HepG2 (cell line): Measurements from ENCODE around the gene BICDL2. TPM values are rescaled to one million over a fixed set of nuclear protein-coding genes. Genes with fewer than 3 reads are reported as not detected.

Experiments used
- ATAC-seq: fragments of 200-7000 bp; cut with Tn5 transposase; 3 replicates; pipeline ENCODE4 v1.9.1; 2020; ENCODE audit warnings: mild to moderate bottlenecking, moderate library complexity
- BruUV-seq: library from RNA; stranded (reverse); fragments of 400-500 nt; replicated peaks from 2 replicates; lab custom pipeline; 2021; lab: Mats Ljungman, UMichigan
- CTCF ChIA-PET: fragments of 300-600 bp; formaldehyde crosslinking; extraction: SDS; loops from one replicate; lab custom pipeline; 2021; ENCODE audit warnings: low total read pairs, inconsistent platforms, low intra/inter-chr PET ratio; lab: Yijun Ruan, JAX
- POLR2A ChIA-PET: fragments of 350-600 bp; sonication (Branson Sonifier 250); formaldehyde crosslinking; loops from one replicate; lab custom pipeline; 2020; ENCODE audit warnings: antibody characterized with exemption, inconsistent platforms; lab: Yijun Ruan, JAX
- DNase-seq: peaks from one replicate; pipeline ENCODE4 v3.0.0-alpha.2; 2015; ENCODE audit warnings: low spot score
- FAIRE-seq: peaks from 3 replicates; lab custom pipeline; 2011; peaks lifted over from hg19 to GRCh38; lab: Jason Lieb, UNC
- H2AFZ ChIP-seq: one replicate; pipeline ENCODE4 v1.6.1; 2011; ENCODE audit warnings: low read length, inconsistent platforms
- H3K27ac ChIP-seq: fragments of 300-600 bp; 3 replicates; pipeline ENCODE4 v1.8.0; 2011; ENCODE audit warnings: mixed run types, mild to moderate bottlenecking, mixed read lengths, low read length, inconsistent platforms; ENCODE audit not compliant: insufficient read depth; ENCODE audit errors: extremely low read length
- H3K27me3 ChIP-seq, 2 experiments: fragments of 200-600 bp in 1 of 2; 2 replicates in 1 of 2; 3 replicates in 1 of 2; pipeline versions ENCODE4 v1.6.0 to v1.8.0; 2011; ENCODE audit warnings: low read length in 2 of 2, mild to moderate bottlenecking in 2 of 2, moderate library complexity in 2 of 2, inconsistent platforms in 1 of 2; ENCODE audit not compliant: insufficient read depth in 2 of 2, control insufficient read depth in 1 of 2
- H3K36me3 ChIP-seq, 2 experiments: fragments of 200-600 bp in 1 of 2; replicated peaks in 1 of 2; 2 replicates in 1 of 2; 3 replicates in 1 of 2; pipeline versions ENCODE4 v1.5.1 to v1.8.0; 2011; ENCODE audit warnings: low read length in 2 of 2, inconsistent platforms in 1 of 2; ENCODE audit not compliant: insufficient read depth in 2 of 2, control insufficient read depth in 1 of 2
- H3K4me1 ChIP-seq: 2 replicates; pipeline ENCODE4 v1.5.1; 2012; ENCODE audit warnings: low read length, inconsistent platforms; ENCODE audit not compliant: insufficient read depth
- H3K4me2 ChIP-seq: 2 replicates; pipeline ENCODE4 v1.6.0; 2011; ENCODE audit warnings: low read depth, low read length, inconsistent platforms
- H3K4me3 ChIP-seq, 3 experiments: fragments of 200-600 bp in 1 of 3; sonication (generic), shearing (Covaris generic) in 1 of 3; replicated peaks in 1 of 3; 2 replicates each; pipeline ENCODE4 v1.5.1; 2011 to 2016; ENCODE audit warnings: low read length in 3 of 3, inconsistent platforms in 2 of 3, low read depth in 2 of 3, mild to moderate bottlenecking in 2 of 3, control low read depth in 1 of 3, mixed read lengths in 1 of 3; ENCODE audit not compliant: insufficient read depth in 1 of 3
- H3K79me2 ChIP-seq: one replicate; pipeline ENCODE4 v1.6.1; 2011; ENCODE audit warnings: low read length, inconsistent platforms; ENCODE audit not compliant: insufficient read depth
- H3K9ac ChIP-seq: 2 replicates; pipeline ENCODE4 v1.6.0; 2011; ENCODE audit warnings: mild to moderate bottlenecking, low read depth, low read length, inconsistent platforms; ENCODE audit not compliant: insufficient read depth
- H3K9me3 ChIP-seq: 2 replicates; pipeline ENCODE4 v1.5.1; 2012; ENCODE audit warnings: mild to moderate bottlenecking, low read length
- H4K20me1 ChIP-seq: 2 replicates; pipeline ENCODE4 v1.6.0; 2011; ENCODE audit warnings: inconsistent platforms, mild to moderate bottlenecking, low read length, moderate library complexity; ENCODE audit not compliant: insufficient read depth
- CBFB ChIP-seq: sonication (generic); formaldehyde crosslinking; IDR thresholded peaks from 2 replicates; pipeline ENCODE4 v1.4.0; 2020; ENCODE audit warnings: missing genetic modification reagents
- CENPX ChIP-seq: sonication (generic); formaldehyde crosslinking; IDR thresholded peaks from 2 replicates; pipeline ENCODE4 v1.9.0; 2021; ENCODE audit warnings: mild to moderate bottlenecking, missing genetic modification reagents, moderate library complexity
- DNMT3B ChIP-seq: conservative IDR thresholded peaks from 2 replicates; pipeline ENCODE4 v1.6.1; 2016; ENCODE audit warnings: missing biosample characterization, control low read depth
- IRX3 ChIP-seq: sonication (generic); formaldehyde crosslinking; IDR thresholded peaks from 2 replicates; pipeline ENCODE4 v1.8.1; 2023; ENCODE audit warnings: mild to moderate bottlenecking, low read depth, missing genetic modification reagents, borderline replicate concordance
- POLR2AphosphoS5 ChIP-seq: IDR thresholded peaks from 2 replicates; pipeline ENCODE4 v1.6.1; 2012; ENCODE audit warnings: low read depth, low read length
- STAT6 ChIP-seq: sonication (generic); formaldehyde crosslinking; IDR thresholded peaks from 2 replicates; pipeline ENCODE4 v1.4.0; 2020; ENCODE audit warnings: missing genetic modification reagents, mild to moderate bottlenecking, borderline replicate concordance
- ZNF629 ChIP-seq: sonication (generic); formaldehyde crosslinking; conservative IDR thresholded peaks from 2 replicates; pipeline ENCODE4 v1.5.0; 2020; ENCODE audit warnings: missing genetic modification reagents
- WGBS: methylation state at CpG from one replicate; pipeline ENCODE4 v1.1.6; 2017; ENCODE audit warnings: low lambda C conversion rate; 5-methylcytosine and 5-hydroxymethylcytosine counted together
- in situ Hi-C: cut with HindIII; loops from 2 replicates; pipeline ENCODE4 v1.10.0; 2017; ENCODE audit warnings: low pct_unique_long_range_greater_than_20kb; ENCODE audit not compliant: extremely low pct_ligation_motif_present
- intact Hi-C: fragments of 100-400 bp; cut with micrococcal nuclease; formaldehyde crosslinking; loops from one replicate; pipeline ENCODE4 v1.10.0; 2022; ENCODE audit not compliant: unreplicated experiment
- polyA plus RNA-seq, 8 experiments: library from polyadenylated mRNA; depleted of rRNA in 3 of 8; stranded (reverse) in 7 of 8; unstranded in 1 of 8; fragments of >200 nt; fragmentation: Illumina TruSeq in 4 of 8; extraction: Trizol in 4 of 8; gene quantifications; 2 replicates each; pipeline versions ENCODE4 v1.2.1 to v1.2.3, GENCODE V29; 2011 to 2016; ENCODE audit warnings: low read depth in 4 of 8, missing spikeins in 1 of 8, mixed read lengths in 1 of 8; ENCODE audit not compliant: insufficient read depth in 1 of 8
- total RNA-seq, 5 experiments: library from RNA; depleted of rRNA; stranded (reverse); fragments of >200 nt; fragmentation: Illumina TruSeq; extraction: Trizol; gene quantifications; 2 replicates each; pipeline ENCODE4 v1.2.3, GENCODE V29; 2016; ENCODE audit warnings: low read depth in 1 of 5

BICDL2 gene
- total and polyA plus RNA-seq, 2 of the 13 experiments (the other 11 are each of a cell fraction or from before 2014, with no cell fraction given): 0.12 TPM; not detected in 1

- TF ChIP-seq CBFB (CRISPR knock-in tag) (no peak), IRX3 (CRISPR knock-in tag) (0 out of 2 replicates have a peak, but pooled peaks have one; percentile 51)
Observed at GRCh38 chr16:2983706-2984136, 53.0 kb downstream of the BICDL2 start (continued).

- WGBS: 46% methylated on average over 5 of the region's 5 CpGs
- H2AFZ ChIP-seq: no peak overlapping the region
- H3K27me3 ChIP-seq: peaks cover 8 to 30% of the 10 kb centered on the region in 2 experiments; a peak in 4 of 5 replicates
Observed at GRCh38 chr16:2982402-2982801, 54.3 kb downstream of the BICDL2 start.

More at GRCh38 chr16:2982402-2982801, 54.3 kb downstream of the BICDL2 start:
- Histone ChIP-seq H3K79me2 (peaks cover 8% of the 10 kb centered on the region), H3K9ac (no peak overlapping the region), H3K4me2 (no peak overlapping the region), H3K4me3 (no peak overlapping the region), H4K20me1 (no peaks in the 10 kb centered on the region), H3K4me1 (peaks cover 26% of the 10 kb centered on the region), H3K27ac (no peak overlapping the region), H3K36me3 (no peaks in the 10 kb centered on the region)
- intact Hi-C loops: loop anchor here (2.0 kb wide), 1 partner anchor 18 kb away; the partner anchor contains the start of gene KREMEN2
- POLR2A ChIA-PET: interaction anchor here (0.6 to 3.9 kb wide), 4 partner anchors 18 to 230 kb away, joined by 3 to 48 read pairs (median 17); partner anchors contain the start of genes HCFC1R1, KREMEN2, SRRM2 and THOC6
- no peak for FAIRE-seq
- no peak for ATAC-seq
- no TSS peak for BruUV-seq
- CTCF ChIA-PET: no interaction called here
- in situ Hi-C loops: no loop called here
- no peak for DNase-seq
- no peak for TF ChIP-seq CENPX (CRISPR knock-in tag)
- no peak for TF ChIP-seq POLR2AphosphoS5
- 0 out of 2 replicates have a peak, but pooled peaks have one; percentile 15 for TF ChIP-seq ZNF629 (CRISPR knock-in tag)
- no peak for TF ChIP-seq DNMT3B
- no peak for TF ChIP-seq STAT6 (CRISPR knock-in tag)
- TF ChIP-seq, all 625 proteins: peak for 1
- H3K9me3 ChIP-seq: no peaks in the 10 kb centered on the region
